Superior temporal gyrus (tissue), 1 donor: Measurements from ENCODE around the gene KRT12.
"Not testable (repeated sequence)": the region's sequence is repeated elsewhere in the genome, so short reads cannot be mapped to it uniquely, and the experiment has no call there.

Experiments used
- DNase-seq: peaks from one replicate; pipeline ENCODE4 v3.0.0-alpha.2; 2016; ENCODE audit errors: extremely low spot score

Gene KRT12

DNA sequence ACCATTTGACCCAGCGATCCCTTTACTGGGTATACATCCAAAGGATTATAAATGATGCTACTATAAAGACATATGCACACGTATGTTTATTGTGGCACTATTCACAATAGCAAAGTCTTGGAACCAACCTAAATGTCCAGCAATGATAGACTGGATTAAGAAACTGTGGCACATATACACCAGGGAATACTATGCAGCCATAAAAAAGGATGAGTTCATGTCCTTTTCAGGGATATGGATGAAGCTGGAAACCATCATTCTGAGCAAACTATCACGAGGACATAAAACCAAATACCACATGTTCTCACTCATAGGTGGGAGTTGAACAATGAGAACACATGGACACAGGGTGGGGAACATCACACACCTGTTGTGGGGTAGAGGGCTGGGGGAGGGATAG is 52.4 kb downstream of the KRT12 start:
- DNase-seq = not testable (repeated sequence)

GRCh38 chr17:40813804-40814203 is 53.2 kb downstream of the KRT12 start:
- no peak for DNase-seq

DNA sequence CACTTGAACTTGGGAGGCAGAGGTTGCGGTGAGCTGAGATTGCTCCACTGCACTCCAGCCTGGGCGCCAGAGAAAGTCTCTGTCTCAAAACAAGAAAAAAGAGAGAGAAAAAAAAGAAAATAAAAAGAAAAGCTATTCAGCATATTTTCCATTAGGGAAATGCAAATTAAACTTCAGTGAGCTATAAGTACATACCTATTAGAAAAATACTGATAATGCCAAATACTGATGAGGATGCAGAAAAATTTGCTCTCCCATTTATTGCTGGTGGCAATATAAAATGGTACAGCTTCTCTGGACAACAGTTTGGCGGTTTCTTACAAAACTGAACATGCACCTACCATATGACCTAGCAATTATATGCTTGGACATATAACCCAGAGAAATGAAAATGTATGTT is 54.4 kb downstream of the KRT12 start:
- DNase-seq = no peak
